Activated CD8-positive, alpha-beta memory T cell treated with anti-CD3 and anti-CD28 coated beads for 48 hours (primary cell): ENCODE data around the gene PPP4R4.
"Not testable (repeated sequence)": the region's sequence is repeated elsewhere in the genome, so short reads cannot be mapped to it uniquely, and the experiment has no call there.

Experiments
- DNase-seq, 3 experiments: peaks; one replicate each; pipeline ENCODE4 v3.0.0-alpha.2; 2020; ENCODE audit warnings: low read depth in 2 of 3, low spot score in 2 of 3

PPP4R4 gene

GRCh38 chr14:94144765-94145164, 29.4 kb upstream of the PPP4R4 start:
- no peak for DNase-seq

DNA sequence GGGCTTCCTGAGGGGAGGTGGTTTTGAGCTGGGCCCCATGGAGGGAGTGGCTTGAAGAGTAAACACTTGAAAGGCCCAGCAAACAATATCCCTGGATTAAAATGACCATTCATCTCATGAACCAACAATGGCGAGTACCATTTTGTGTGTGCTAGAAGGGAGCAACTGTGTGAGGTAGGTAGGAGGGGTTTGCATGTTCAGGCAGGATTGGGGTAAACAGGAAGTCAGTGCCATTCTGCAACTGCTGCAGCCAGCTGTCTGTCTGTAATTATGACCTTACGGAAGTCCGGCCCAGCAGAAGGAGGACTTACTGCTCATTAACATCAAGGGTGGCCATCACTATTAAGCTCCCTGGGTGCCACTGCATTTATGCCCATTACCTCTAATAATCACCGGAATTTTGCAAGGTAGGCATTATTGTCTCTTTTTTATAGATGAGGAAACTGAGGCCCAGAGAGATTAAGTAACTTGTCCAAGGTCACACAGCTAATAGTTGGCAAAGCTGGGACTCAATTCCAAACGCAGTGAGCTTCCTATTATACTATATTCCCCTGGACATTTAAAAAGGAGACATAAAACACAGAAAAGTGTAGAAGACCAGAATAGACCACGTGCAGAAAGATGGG, 28.1 kb upstream of the PPP4R4 start:
- DNase-seq, result no peak

- DNase-seq, result no peak
Measured at GRCh38 chr14:94152676-94153075, 21.4 kb upstream of the PPP4R4 start.

GRCh38 chr14:94153750-94154342, 20.3 kb upstream of the PPP4R4 start:
- no peak for DNase-seq

DNA sequence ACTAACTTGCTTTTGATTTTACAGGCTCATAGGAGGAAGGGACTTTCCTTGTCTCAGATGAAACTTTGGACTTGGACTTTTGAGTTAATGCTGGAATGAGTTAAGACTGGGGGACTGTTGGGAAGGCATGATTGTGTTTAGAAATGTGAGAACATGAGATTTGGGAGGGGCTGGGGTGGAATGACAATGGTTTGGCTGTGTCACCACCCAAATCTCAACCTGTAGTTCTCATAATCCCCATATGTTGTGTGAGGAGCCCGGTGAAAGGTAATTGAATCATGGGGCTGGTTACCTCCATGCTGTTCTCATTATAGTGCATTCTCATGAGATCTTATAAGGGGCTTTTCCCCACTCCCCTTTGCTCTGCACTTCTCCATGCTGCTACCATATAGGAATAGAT, 18.0 kb upstream of the PPP4R4 start:
- not testable (repeated sequence) for DNase-seq

GRCh38 chr14:94157197-94157596, 16.9 kb upstream of the PPP4R4 start:
- DNase-seq, result no peak

GRCh38 chr14:94158239-94158883, 15.8 kb upstream of the PPP4R4 start:
- DNase-seq, result no peak

GRCh38 chr14:94161058-94161457, 13.1 kb upstream of the PPP4R4 start:
- DNase-seq, result no peak

DNA sequence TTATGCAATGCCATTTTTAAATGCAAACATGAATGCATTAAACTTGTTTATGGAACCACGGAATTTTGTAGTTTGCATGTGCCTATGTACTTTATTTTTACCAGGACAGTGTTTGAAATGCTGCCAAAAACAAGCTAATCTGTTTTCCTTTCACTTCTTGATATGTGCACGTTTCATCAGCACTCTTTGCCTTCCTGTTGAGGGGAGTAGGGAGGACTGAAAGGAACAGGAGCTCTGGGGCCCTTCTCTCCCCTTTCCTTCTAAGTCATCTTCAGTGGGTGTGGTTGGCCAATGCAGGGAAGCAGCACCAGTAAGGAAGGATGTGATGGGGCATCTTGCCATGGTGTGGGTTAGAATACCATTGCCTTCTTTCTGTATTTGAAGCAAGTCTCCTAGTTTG, 12.1 kb upstream of the PPP4R4 start:
- DNase-seq, result no peak

DNA sequence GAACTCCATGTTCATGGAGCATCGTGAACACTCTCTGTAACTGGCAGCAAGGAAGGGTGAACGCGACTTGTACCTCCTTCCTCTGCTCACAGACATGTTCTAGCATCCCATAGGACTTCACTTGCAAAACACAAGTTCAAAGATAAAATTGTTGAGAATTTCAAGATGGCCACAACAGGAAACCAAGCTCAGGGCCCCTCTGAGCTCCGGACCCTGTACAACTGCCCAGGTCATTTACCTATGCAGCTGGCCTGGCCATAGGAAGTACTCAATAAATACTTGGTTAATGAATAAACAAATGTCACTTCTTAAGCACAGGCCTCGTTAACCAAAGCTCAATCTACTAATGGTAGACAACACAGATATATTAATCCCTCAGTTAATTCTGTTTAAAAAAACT, 11.7 kb upstream of the PPP4R4 start:
- no peak for DNase-seq

GRCh38 chr14:94163796-94164195, 10.3 kb upstream of the PPP4R4 start:
- no peak for DNase-seq

DNA sequence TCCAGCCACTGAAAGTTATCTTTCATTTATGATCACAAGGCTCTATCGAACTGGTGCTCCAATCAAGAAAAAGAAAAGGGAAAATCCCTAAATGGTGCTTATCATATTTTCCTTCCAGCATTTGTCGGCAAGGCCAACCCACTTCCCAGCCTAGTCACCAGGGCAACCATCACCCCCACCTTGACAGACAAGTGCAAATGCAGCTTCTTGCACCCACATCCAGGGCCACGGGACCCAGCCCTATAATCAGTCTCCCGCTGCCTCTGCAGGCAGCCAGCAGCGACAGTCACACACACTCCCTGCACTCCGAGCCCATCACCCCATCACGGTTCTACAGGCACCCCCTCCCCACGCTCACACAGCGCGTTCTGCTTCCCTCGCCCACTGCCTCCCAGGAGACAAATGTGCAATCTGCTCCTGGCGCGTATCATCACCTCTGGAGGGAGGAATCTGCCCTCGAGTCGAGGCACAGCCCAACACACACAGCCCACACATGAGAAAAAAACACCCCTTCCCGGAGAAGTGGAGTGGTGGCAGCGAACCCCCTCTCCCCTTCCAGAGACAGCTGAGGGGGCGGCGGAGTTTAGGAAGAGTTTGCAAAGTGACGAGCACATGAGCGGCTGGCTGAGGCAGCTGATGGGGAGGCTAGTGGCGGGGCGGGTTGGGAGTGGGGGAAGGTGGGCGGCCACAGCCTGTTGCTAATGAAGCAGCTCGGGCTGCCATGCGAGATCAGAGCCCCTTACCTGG, 9.3 kb upstream of the PPP4R4 start:
- DNase-seq, result no peak

DNA sequence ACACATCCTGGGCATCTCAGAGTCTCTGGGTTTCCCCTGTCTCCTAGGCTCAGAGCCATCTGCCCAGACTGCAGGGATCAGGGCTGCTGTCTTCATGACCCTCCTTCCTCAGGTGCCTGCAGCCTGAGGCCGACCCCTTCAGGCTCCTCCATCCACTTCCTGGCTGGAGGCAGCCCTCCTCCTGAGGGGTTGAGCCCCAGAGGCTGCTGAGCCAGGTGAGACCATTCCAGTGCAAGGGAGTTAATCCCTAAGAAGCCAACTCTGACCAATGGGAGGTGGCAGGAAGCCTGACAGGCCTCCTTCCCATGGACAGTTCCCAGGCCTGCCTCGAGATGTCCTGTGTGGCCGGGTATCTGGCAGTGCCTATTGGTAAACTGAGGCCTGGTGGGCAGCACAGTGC, 8.4 kb upstream of the PPP4R4 start:
- DNase-seq, result no peak

- no peak for DNase-seq
Measured at GRCh38 chr14:94170136-94170535, 4.0 kb upstream of the PPP4R4 start.

- no peak for DNase-seq
Measured at GRCh38 chr14:94171208-94171607, 2.9 kb upstream of the PPP4R4 start.

GRCh38 chr14:94172545-94172944, 1.6 kb upstream of the PPP4R4 start:
- no peak for DNase-seq

DNA sequence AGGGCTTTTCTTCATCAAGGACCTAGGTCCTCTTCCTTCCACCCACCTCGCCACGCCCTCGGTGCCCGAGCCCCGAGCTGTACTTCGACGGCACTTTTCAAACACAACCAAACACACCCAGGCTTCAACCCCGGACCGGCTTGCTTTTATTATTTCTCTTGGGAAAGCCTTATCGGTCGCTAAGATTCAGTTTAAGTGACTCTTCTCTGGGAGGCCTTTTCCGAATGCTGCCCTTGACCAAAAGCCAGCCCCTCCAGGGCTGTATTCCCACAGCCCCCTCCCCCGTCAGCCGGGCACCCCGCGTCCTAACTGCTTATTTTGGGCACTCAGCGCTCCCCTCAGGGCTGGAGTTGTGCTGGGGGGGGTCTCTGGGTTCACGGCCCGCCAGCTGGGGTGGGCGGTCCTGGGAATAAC, 644 bp upstream of the PPP4R4 start:
- DNase-seq, result peak in 1 of 3 experiments; percentile 6

DNA sequence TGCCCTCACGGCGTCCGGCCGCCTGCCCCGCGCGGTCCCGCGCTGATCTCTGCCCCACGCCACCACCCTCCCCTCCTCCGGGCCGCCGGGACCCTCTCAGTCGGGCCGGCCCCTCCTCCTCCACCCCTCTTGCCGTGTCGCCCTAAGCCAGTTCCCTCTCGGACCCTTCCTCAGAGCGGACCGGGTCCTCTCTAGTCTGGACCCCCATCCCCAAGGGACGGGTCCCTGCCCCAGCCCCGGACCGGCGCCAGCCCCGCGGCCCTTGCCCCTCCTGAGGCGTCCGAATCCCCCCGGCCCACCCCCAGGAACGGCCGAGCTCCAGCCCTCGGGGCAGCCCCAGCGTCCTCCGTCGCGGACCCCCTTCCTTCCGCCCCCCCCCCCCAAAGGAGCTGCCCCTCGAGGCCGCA, 485 bp downstream of the PPP4R4 start:
- DNase-seq, result no peak

DNA sequence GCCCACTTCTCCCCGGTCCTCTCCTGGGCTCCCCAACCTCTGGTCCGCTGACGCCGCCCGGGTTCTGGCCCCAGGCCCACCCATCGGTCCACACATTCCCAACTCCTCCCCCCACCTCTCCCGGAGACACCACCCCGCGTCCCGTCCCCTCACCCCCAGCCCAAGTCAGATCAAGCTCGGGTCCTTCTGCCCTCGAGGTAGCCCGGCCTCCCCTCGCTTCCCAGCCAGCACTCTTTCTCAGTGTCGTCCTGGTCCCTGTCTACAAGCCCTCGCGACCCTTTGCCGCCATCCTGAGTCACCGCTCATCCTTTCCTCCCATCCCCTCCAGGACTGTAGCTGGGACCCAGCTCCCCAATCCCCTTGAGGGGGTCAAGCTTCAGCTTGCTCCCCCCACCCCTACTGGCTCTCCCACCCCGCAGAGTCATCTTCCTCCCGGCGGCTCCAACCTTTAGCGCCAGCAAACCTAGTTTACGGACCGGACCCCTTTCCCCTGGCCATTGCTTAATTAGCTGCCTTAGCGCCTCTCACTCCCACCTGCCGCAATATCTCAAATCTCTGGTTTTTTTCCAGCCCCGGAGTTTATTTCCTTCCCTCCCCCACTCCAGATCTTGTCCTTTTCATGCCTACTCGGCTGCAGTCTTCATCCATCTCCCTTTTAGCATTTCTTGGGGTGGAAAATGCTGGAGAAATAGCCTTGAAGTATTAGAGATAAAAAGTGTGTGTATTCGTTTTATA, 1.1 kb downstream of the PPP4R4 start:
- no peak for DNase-seq

GRCh38 chr14:94175747-94176146, 1.6 kb downstream of the PPP4R4 start:
- DNase-seq, result no peak

- no peak for DNase-seq
Measured at GRCh38 chr14:94176808-94177207, 2.7 kb downstream of the PPP4R4 start.
